SKM-1 treated with dmso at 0.1 percent for 144 hours (cell line): ENCODE results near the gene NKD1.

Experiments
- DNase-seq: peaks from one replicate; lab custom pipeline; 2025; ENCODE audit not compliant: unreplicated experiment; lab: John Stamatoyannopoulos, UW

Gene NKD1

GRCh38 chr16:50627419-50627818 lies 79.2 kb downstream of the NKD1 start:
- DNase-seq: no peak

- DNase-seq: no peak
Measured at GRCh38 chr16:50628156-50628802, 80.1 kb downstream of the NKD1 start.

- DNase-seq: no peak
Measured at GRCh38 chr16:50629334-50629733, 81.1 kb downstream of the NKD1 start.

- no peak for DNase-seq
Measured at GRCh38 chr16:50630394-50631020, 82.3 kb downstream of the NKD1 start.

- DNase-seq: no peak
Measured at GRCh38 chr16:50631249-50631984, 83.2 kb downstream of the NKD1 start.

GRCh38 chr16:50631985-50632576 lies 83.9 kb downstream of the NKD1 start:
- no peak for DNase-seq

- DNase-seq: no peak
Measured at GRCh38 chr16:50632927-50633800, 85.0 kb downstream of the NKD1 start.

- DNase-seq: no peak
Measured at GRCh38 chr16:50634090-50634489, 85.9 kb downstream of the NKD1 start.

- no peak for DNase-seq
Measured at GRCh38 chr16:50634947-50635346, 86.8 kb downstream of the NKD1 start.

GRCh38 chr16:50635505-50636392 lies 87.6 kb downstream of the NKD1 start:
- peak; percentile 28 for DNase-seq

GRCh38 chr16:50636753-50637374 lies 88.7 kb downstream of the NKD1 start:
- DNase-seq: no peak

GRCh38 chr16:50637716-50638602 lies 89.8 kb downstream of the NKD1 start:
- DNase-seq: no peak

GRCh38 chr16:50638816-50639670 lies 90.8 kb downstream of the NKD1 start:
- DNase-seq: no peak

GRCh38 chr16:50640391-50640790 lies 92.2 kb downstream of the NKD1 start:
- DNase-seq: no peak

- no peak for DNase-seq
Measured at GRCh38 chr16:50640919-50641817, 93.0 kb downstream of the NKD1 start.

GRCh38 chr16:50641818-50642187 lies 93.6 kb downstream of the NKD1 start:
- DNase-seq: no peak

- no peak for DNase-seq
Measured at GRCh38 chr16:50642349-50642748, 94.2 kb downstream of the NKD1 start.
